Activated CD8-positive, alpha-beta T cell treated with anti-CD3 and anti-CD28 coated beads, Interleukin-2, amount 10 ng/mL, durations not matched to agents 7 days and 5 days (primary cell): ENCODE data around the gene FLT1. TPM values are rescaled to one million over a fixed set of nuclear protein-coding genes. Genes with fewer than 3 reads are reported as not detected.

Experiments
- ATAC-seq: fragments of 150-1000 bp; cut with Tn5 transposase; one replicate; pipeline ENCODE4 v1.10.0; 2021; ENCODE audit warnings: moderate library complexity
- CTCF ChIA-PET: fragments of 350-600 bp; sonication (Branson Sonifier 250); formaldehyde crosslinking; loops from one replicate; lab custom pipeline; 2021; ENCODE audit warnings: antibody characterized with exemption; lab: Charles Lee
- POLR2A ChIA-PET: fragments of 350-600 bp; sonication (Branson Sonifier 250); formaldehyde crosslinking; loops from one replicate; lab custom pipeline; 2021; ENCODE audit warnings: antibody characterized with exemption; lab: Charles Lee
- DNase-seq: peaks from one replicate; pipeline ENCODE4 v3.0.0-alpha.2; 2020
- H3K27ac Mint-ChIP-seq: one replicate; pipeline ENCODE4 v1.8.0; 2021; ENCODE audit warnings: mild to moderate bottlenecking, mixed read lengths
- H3K27me3 Mint-ChIP-seq: one replicate; pipeline ENCODE4 v1.8.0; 2021; ENCODE audit warnings: low read depth, mixed read lengths
- H3K36me3 Mint-ChIP-seq: one replicate; pipeline ENCODE4 v1.8.0; 2021; ENCODE audit warnings: low read depth, mixed read lengths
- H3K4me1 Mint-ChIP-seq: one replicate; pipeline ENCODE4 v1.8.0; 2021; ENCODE audit warnings: low read depth, mixed read lengths
- H3K4me3 Mint-ChIP-seq: one replicate; pipeline ENCODE4 v1.8.0; 2021; ENCODE audit warnings: mild to moderate bottlenecking, mixed read lengths
- H3K9me3 Mint-ChIP-seq: one replicate; pipeline ENCODE4 v1.8.0; 2022; ENCODE audit warnings: mixed read lengths; ENCODE audit not compliant: insufficient read depth
- total RNA-seq, 2 experiments: library from RNA; stranded (reverse); gene quantifications; one replicate each; pipeline ENCODE4 v1.2.3, GENCODE V29; 2021

FLT1 gene
- total RNA-seq, 2 experiments from 2014 or later: 0.95 to 1.3 TPM

GRCh38 chr13:28392896-28393505, 101.9 kb downstream of the FLT1 start:
- POLR2A ChIA-PET: no interaction called here
- CTCF ChIA-PET: no interaction called here
- ATAC-seq: no peak
- DNase-seq: no peak
- Mint-ChIP-seq H3K9me3 (no peaks in the 10 kb centered on the region), H3K4me1 (peaks cover 4% of the 10 kb centered on the region), H3K4me3 (no peak overlapping the region), H3K36me3 (peaks cover 2% of the 10 kb centered on the region), H3K27ac (no peak overlapping the region), H3K27me3 (peaks cover 3% of the 10 kb centered on the region)

GRCh38 chr13:28392428-28392827, 102.5 kb downstream of the FLT1 start:
- CTCF ChIA-PET: no interaction called here
- peaks cover 4% of the 10 kb centered on the region for H3K4me1 Mint-ChIP-seq
- POLR2A ChIA-PET: no interaction called here
- ATAC-seq (no peak), DNase-seq (no peak)
- peaks cover 2% of the 10 kb centered on the region for H3K36me3 Mint-ChIP-seq
- H3K9me3 Mint-ChIP-seq: no peaks in the 10 kb centered on the region
- peaks cover 3% of the 10 kb centered on the region for H3K27me3 Mint-ChIP-seq
- no peak overlapping the region for H3K27ac Mint-ChIP-seq
- no peak overlapping the region for H3K4me3 Mint-ChIP-seq

GRCh38 chr13:28387740-28388501, 107.0 kb downstream of the FLT1 start:
- Mint-ChIP-seq H3K4me1 (peaks cover 5% of the 10 kb centered on the region), H3K27ac (no peak overlapping the region), H3K27me3 (peaks cover 6% of the 10 kb centered on the region), H3K36me3 (peaks cover 2% of the 10 kb centered on the region), H3K9me3 (no peaks in the 10 kb centered on the region), H3K4me3 (no peak overlapping the region)
- ChIA-PET POLR2A (no interaction called here), CTCF (no interaction called here)
- ATAC-seq: no peak
- no peak for DNase-seq

GRCh38 chr13:28385362-28385761, 109.6 kb downstream of the FLT1 start:
- peaks cover 2% of the 10 kb centered on the region for H3K36me3 Mint-ChIP-seq
- no peak overlapping the region for H3K4me3 Mint-ChIP-seq
- DNase-seq (no peak), ATAC-seq (no peak)
- peaks cover 5% of the 10 kb centered on the region for H3K4me1 Mint-ChIP-seq
- H3K9me3 Mint-ChIP-seq: no peaks in the 10 kb centered on the region
- H3K27ac Mint-ChIP-seq: no peak overlapping the region
- ChIA-PET POLR2A (no interaction called here), CTCF (interaction anchor here (0.7 to 0.8 kb wide), 2 partner anchors 10 to 12 kb away, joined by 3 read pairs; no protein-coding TSS in a partner anchor)
- peaks cover 6% of the 10 kb centered on the region for H3K27me3 Mint-ChIP-seq

GRCh38 chr13:28384789-28385188, 110.1 kb downstream of the FLT1 start:
- Mint-ChIP-seq H3K27me3 (peaks cover 6% of the 10 kb centered on the region), H3K36me3 (peaks cover 2% of the 10 kb centered on the region), H3K4me3 (no peak overlapping the region), H3K4me1 (peaks cover 5% of the 10 kb centered on the region), H3K9me3 (no peaks in the 10 kb centered on the region), H3K27ac (no peak overlapping the region)
- CTCF ChIA-PET: interaction anchor here (0.8 kb wide), 1 partner anchor 11 kb away, joined by 3 read pairs; no protein-coding TSS in a partner anchor
- ATAC-seq (no peak), DNase-seq (no peak)
- POLR2A ChIA-PET: no interaction called here

- CTCF ChIA-PET: interaction anchor here (0.9 kb wide), 1 partner anchor 56 kb away, joined by 3 read pairs; no protein-coding TSS in a partner anchor
- DNase-seq (no peak), ATAC-seq (no peak)
- Mint-ChIP-seq H3K9me3 (no peaks in the 10 kb centered on the region), H3K4me1 (peaks cover 5% of the 10 kb centered on the region), H3K36me3 (no peaks in the 10 kb centered on the region), H3K4me3 (no peak overlapping the region), H3K27me3 (peaks cover 16% of the 10 kb centered on the region), H3K27ac (no peak overlapping the region)
- POLR2A ChIA-PET: no interaction called here
These were observed 114.6 kb downstream of the FLT1 start for GRCh38 chr13:28380319-28380718.

GRCh38 chr13:28379371-28380083, 115.4 kb downstream of the FLT1 start:
- CTCF ChIA-PET: no interaction called here
- POLR2A ChIA-PET: no interaction called here
- Mint-ChIP-seq H3K36me3 (no peaks in the 10 kb centered on the region), H3K4me1 (peaks cover 1% of the 10 kb centered on the region), H3K27me3 (peaks cover 19% of the 10 kb centered on the region), H3K9me3 (no peaks in the 10 kb centered on the region), H3K27ac (no peak overlapping the region), H3K4me3 (no peak overlapping the region)
- DNase-seq (no peak), ATAC-seq (no peak)

GRCh38 chr13:28376604-28377003, 118.3 kb downstream of the FLT1 start:
- DNase-seq (no peak), ATAC-seq (no peak)
- Mint-ChIP-seq H3K27ac (no peak overlapping the region), H3K4me3 (no peak overlapping the region), H3K4me1 (no peaks in the 10 kb centered on the region), H3K36me3 (no peaks in the 10 kb centered on the region), H3K27me3 (peaks cover 19% of the 10 kb centered on the region), H3K9me3 (no peaks in the 10 kb centered on the region)
- CTCF ChIA-PET: no interaction called here
- POLR2A ChIA-PET: no interaction called here

- no peak overlapping the region for H3K27ac Mint-ChIP-seq
- DNase-seq: no peak
- H3K27me3 Mint-ChIP-seq: peaks cover 19% of the 10 kb centered on the region
- H3K4me1 Mint-ChIP-seq: no peaks in the 10 kb centered on the region
- H3K9me3 Mint-ChIP-seq: no peaks in the 10 kb centered on the region
- H3K4me3 Mint-ChIP-seq: no peak overlapping the region
- ATAC-seq: no peak
- CTCF ChIA-PET: no interaction called here
- H3K36me3 Mint-ChIP-seq: no peaks in the 10 kb centered on the region
- POLR2A ChIA-PET: no interaction called here
These were observed 119.5 kb downstream of the FLT1 start for GRCh38 chr13:28375250-28375930.

GRCh38 chr13:28373810-28374209, 121.1 kb downstream of the FLT1 start:
- Mint-ChIP-seq H3K27me3 (peaks cover 19% of the 10 kb centered on the region), H3K27ac (no peak overlapping the region), H3K36me3 (no peaks in the 10 kb centered on the region), H3K9me3 (no peaks in the 10 kb centered on the region), H3K4me1 (no peaks in the 10 kb centered on the region), H3K4me3 (no peak overlapping the region)
- ChIA-PET POLR2A (no interaction called here), CTCF (no interaction called here)
- DNase-seq (no peak), ATAC-seq (no peak)

GRCh38 chr13:28370448-28370847, 124.5 kb downstream of the FLT1 start:
- H3K9me3 Mint-ChIP-seq: no peaks in the 10 kb centered on the region
- no peaks in the 10 kb centered on the region for H3K4me1 Mint-ChIP-seq
- ATAC-seq (no peak), DNase-seq (no peak)
- H3K27ac Mint-ChIP-seq: no peak overlapping the region
- CTCF ChIA-PET: no interaction called here
- H3K27me3 Mint-ChIP-seq: peaks cover 5% of the 10 kb centered on the region
- POLR2A ChIA-PET: no interaction called here
- no peaks in the 10 kb centered on the region for H3K36me3 Mint-ChIP-seq
- H3K4me3 Mint-ChIP-seq: no peak overlapping the region
